ENCODE measurements around the gene GTPBP10. TPM values are rescaled to one million over a fixed set of nuclear protein-coding genes. Genes with fewer than 3 reads are reported as not detected.

GTPBP10 gene
- total RNA-seq, 2 donors from 2014 or later = 7.1 to 7.5 TPM

DNA sequence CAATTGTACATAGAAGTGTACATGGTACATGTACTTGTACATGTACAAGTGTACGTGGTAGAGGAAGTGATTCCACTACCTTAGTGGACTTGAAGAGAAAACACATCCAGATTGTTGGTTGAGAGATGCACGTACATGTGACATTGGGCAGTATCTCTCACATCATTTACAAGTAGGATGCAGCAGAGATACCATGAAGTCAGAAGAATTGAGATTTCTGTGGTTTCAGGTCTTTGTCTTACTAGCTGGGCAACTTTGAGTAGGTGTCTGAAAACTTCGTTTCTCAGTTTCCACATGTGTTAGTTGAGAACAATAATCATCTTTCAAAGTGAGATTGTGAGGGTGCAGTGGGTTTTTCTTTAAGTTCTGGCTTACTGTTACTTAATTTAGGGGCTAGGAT lies 78.2 kb downstream of the GTPBP10 start:
- DNase-seq (ENCODE audit: low spot score) = no peak
- Histone ChIP-seq H3K4me3 (no peak overlapping the region), H3K36me3 (no peaks in the 10 kb centered on the region), H3K27ac (no peak overlapping the region), H3K27me3 (no peaks in the 10 kb centered on the region), H3K4me1 (peaks cover 0 to 9% of the 10 kb centered on the region in 2 donors), H3K9me3 (no peaks in the 10 kb centered on the region)
- TF ChIP-seq, protein P1, sequence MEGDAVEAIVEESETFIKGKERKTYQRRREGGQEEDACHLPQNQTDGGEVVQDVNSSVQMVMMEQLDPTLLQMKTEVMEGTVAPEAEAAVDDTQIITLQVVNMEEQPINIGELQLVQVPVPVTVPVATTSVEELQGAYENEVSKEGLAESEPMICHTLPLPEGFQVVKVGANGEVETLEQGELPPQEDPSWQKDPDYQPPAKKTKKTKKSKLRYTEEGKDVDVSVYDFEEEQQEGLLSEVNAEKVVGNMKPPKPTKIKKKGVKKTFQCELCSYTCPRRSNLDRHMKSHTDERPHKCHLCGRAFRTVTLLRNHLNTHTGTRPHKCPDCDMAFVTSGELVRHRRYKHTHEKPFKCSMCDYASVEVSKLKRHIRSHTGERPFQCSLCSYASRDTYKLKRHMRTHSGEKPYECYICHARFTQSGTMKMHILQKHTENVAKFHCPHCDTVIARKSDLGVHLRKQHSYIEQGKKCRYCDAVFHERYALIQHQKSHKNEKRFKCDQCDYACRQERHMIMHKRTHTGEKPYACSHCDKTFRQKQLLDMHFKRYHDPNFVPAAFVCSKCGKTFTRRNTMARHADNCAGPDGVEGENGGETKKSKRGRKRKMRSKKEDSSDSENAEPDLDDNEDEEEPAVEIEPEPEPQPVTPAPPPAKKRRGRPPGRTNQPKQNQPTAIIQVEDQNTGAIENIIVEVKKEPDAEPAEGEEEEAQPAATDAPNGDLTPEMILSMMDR (IDR thresholded peaks at IDR 0.05) = no peak

DNA sequence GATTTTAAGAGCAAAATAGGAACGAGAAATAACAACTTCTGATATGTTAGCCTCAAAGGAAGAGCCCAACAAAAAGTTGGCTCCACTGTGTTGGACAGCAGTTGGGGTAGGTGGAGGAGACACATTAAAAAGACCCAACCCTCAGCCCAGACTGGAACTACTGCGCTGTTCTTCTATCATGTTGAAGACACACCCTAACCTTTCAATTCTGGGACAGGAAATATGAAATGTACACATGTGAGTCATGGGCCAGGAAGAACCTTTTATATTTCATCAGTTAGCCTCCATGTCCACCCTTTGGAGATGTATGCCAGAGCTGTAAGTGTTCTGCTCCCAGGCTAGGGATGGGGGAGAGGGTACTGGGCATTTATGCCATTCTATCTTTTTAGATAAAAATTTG lies 78.9 kb downstream of the GTPBP10 start:
- peaks cover 0 to 9% of the 10 kb centered on the region in 2 donors for H3K4me1 ChIP-seq

DNA sequence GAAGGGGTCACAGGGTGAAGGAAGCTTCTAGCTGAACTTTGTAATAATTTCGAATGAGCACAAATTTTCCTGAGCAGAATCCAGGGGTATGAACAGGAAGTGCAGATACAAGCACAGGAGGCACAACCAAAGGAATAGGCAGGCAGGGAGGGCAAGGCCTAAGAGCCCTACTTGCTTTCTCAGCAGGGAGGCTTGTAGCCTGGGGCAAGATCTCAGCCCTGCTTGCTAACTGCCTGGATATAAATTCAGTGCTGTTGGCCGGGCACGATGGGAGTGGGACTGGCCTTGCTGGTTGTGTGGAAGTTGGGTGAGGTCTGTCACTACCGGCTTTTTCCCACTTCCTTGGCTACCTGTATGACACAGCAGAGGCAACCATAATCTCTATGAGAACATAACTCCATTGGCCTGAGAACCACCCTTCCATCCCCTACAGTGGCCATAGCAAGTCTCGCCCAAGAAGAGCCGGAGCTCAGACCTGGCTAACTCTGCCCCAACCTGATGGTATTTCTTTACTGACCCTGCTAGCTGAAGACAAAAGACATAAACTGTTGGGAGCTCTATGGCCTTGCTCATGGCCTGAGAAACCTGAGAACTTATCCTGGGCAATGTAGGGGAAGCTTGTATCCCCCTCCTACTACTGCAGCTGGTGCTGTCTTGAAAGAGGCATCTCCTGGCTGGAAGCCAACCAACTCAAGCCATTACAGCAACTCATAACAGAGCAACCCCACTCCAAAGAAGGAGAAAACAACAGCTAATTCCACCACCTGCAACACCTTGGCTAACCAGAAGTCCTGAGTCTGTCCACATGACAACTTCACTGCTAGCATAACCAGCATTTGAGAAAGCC lies 84.3 kb downstream of the GTPBP10 start:
- Histone ChIP-seq H3K9me3 (no peaks in the 10 kb centered on the region), H3K4me3 (no peak overlapping the region), H3K27ac (no peak overlapping the region), H3K36me3 (no peaks in the 10 kb centered on the region), H3K4me1 (no peaks in the 10 kb centered on the region), H3K27me3 (no peaks in the 10 kb centered on the region)
- no peak for DNase-seq (ENCODE audit: low spot score)
- TF ChIP-seq, protein P1 (IDR thresholded peaks at IDR 0.05) = no peak

More for the DNA sequence above, 78.9 kb downstream of the GTPBP10 start:
- no peak overlapping the region for H3K4me3 ChIP-seq
- DNase-seq (ENCODE audit: low spot score) = no peak
- no peaks in the 10 kb centered on the region for H3K9me3 ChIP-seq
- TF ChIP-seq, protein P1 (IDR thresholded peaks at IDR 0.05) = no peak
- H3K27me3 ChIP-seq = no peaks in the 10 kb centered on the region
- H3K36me3 ChIP-seq = no peaks in the 10 kb centered on the region
- H3K27ac ChIP-seq = no peak overlapping the region

DNA sequence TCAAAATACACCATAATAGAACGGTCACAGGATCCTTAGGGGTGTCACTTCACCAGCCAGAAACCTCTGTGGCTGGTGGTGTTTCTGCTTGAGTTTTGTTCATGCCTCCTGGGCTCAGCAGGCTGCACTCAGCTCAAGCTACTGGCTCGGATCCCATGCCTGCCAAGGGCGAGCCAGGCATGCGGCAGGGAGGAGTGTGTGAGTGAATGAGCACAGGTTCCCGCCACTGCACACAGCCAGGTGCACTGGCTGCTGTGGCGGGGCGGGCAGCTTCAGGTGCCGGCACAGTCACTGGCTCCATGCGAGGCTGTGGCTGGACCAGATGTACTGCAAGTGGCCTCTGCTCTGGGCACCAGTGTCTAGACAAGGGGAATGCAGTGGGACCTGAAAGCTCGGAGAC lies 86.2 kb downstream of the GTPBP10 start:
- H3K4me3 ChIP-seq = no peak overlapping the region
- DNase-seq (ENCODE audit: low spot score) = no peak
- H3K27me3 ChIP-seq = no peaks in the 10 kb centered on the region
- TF ChIP-seq, protein P1 (IDR thresholded peaks at IDR 0.05) = no peak
- no peaks in the 10 kb centered on the region for H3K36me3 ChIP-seq
- H3K27ac ChIP-seq = no peak overlapping the region
- no peaks in the 10 kb centered on the region for H3K4me1 ChIP-seq
- H3K9me3 ChIP-seq = no peaks in the 10 kb centered on the region

DNA sequence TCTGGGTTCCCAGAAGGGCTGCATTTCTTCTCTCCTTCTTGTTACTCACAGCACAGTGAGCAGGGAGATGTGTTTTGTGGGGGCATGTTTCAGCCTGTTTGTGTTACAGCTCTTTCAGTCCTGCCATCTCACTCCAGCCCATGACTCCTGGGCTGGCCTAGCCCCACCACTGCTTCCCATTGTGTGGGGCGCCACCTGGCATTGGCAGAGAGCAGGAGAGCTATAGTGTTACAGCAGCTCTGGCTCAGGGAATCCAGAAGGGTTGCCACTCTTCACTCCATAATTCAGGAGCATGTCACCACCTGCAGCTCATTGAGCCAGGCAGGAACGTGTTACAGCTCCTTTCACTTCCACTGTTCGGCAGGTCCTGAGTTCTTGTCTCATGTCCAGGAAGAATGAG lies 86.7 kb downstream of the GTPBP10 start:
- no peaks in the 10 kb centered on the region for H3K9me3 ChIP-seq
- no peak for DNase-seq (ENCODE audit: low spot score)
- no peak overlapping the region for H3K4me3 ChIP-seq
- H3K36me3 ChIP-seq = no peaks in the 10 kb centered on the region
- H3K4me1 ChIP-seq = no peaks in the 10 kb centered on the region
- TF ChIP-seq, protein P1 (IDR thresholded peaks at IDR 0.05) = no peak
- no peaks in the 10 kb centered on the region for H3K27me3 ChIP-seq
- H3K27ac ChIP-seq = no peak overlapping the region

Other genes starting within 250 kb of the GTPBP10 start
- gene STEAP1, start 192.2 kb upstream of the GTPBP10 start, total RNA-seq = 1 to 10 TPM; 1.8 to 8.7 TPM
- 10 to 100 TPM; 22.2 to 26.7 TPM for gene STEAP2, start 135.0 kb upstream of the GTPBP10 start, total RNA-seq
- 1 to 10 TPM; 1.2 to 3.7 TPM for gene CFAP69, start 101.5 kb upstream of the GTPBP10 start, total RNA-seq
- not detected for gene FAM237B, start 25.4 kb upstream of the GTPBP10 start, total RNA-seq
- gene CLDN12, start 56.7 kb downstream of the GTPBP10 start, total RNA-seq = 10 to 100 TPM; 28.8 to 34.0 TPM
- not detected for gene PTTG1IP2, start 122.9 kb downstream of the GTPBP10 start, total RNA-seq
- 10 to 100 TPM; 21.5 to 37.9 TPM for gene CDK14, start 249.6 kb downstream of the GTPBP10 start, total RNA-seq

Measured in right atrium auricular region (tissue), 2 donors.